GM19240 (cell line): Measurements from ENCODE around the gene CACNA1B.
"Not testable (repeated sequence)": the region's sequence is repeated elsewhere in the genome, so short reads cannot be mapped to it uniquely, and the experiment has no call there.

Experiments used
- DNase-seq: peaks from one replicate; pipeline ENCODE4 v3.0.0; 2011; ENCODE audit warnings: low spot score; ENCODE audit not compliant: insufficient read length

CACNA1B gene

DNA sequence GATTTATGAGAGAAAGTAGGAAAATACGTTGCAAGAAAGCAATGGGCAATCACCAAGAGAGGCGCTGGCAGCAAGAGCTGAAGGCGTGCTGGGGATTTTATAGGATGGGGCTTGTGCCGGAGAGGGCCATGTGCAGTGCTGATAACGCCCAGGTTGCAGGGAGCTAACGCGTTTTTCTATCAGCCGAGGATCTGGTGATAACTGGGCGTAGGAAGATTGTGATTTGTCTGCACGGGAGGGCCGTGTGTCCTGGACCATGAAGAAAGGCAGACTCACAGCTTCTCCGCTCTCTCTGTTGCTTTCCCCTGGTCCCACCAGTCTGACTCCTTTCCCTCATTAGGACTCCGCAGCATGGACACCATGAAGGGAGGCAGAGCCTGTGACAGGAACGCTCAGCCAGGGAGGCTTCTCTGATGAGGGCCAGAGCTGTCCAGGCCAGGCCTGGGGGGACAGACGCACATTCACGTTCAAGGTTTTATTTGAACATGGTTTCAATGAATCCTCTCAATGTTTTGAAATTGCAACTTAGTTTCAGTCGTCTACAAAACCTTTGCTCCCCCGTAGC lies 11.9 kb upstream of the CACNA1B start:
- no peak for DNase-seq

DNA sequence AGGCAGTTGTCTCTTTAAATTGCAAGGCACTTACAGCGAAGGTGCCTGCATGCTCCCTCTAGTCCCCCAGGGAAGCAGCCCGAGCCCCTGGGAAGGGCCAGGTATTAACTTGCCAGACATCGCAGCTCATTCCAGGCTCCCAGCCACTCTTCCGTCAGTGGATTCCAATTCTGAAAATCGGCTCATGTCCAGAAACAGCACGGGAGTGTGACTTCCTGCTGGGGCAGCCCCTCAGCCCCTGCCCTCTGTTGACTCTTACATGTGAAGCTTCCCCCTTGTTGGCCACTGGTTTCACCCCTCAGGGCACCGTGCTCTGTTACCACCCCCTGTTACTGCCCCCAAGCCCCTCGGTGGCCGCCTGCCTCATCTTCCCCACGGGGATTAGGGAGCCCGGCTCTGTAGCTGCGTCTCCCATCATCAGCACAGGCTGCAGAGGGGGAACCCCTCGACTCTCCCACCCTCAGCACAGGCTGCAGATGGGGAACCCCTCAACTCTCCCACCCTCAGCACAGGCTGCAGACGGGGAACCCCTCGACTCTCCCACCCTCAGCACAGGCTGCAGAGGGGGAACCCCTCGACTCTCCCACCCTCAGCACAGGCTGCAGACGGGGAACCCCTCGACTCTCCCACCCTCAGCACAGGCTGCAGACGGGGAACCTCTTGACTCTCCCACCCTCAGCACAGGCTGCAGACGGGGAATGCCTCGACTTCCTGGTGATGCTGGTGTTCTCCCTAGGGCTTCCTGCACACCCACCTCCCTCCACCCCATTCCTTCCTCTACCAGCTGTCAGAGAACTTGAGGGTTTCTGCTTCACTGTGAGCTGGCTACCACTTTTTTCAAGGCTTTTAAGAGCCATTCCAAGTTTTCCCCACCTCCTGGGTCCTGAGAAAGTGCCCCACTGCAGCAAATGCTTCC lies 11.1 kb upstream of the CACNA1B start:
- no peak for DNase-seq

DNA sequence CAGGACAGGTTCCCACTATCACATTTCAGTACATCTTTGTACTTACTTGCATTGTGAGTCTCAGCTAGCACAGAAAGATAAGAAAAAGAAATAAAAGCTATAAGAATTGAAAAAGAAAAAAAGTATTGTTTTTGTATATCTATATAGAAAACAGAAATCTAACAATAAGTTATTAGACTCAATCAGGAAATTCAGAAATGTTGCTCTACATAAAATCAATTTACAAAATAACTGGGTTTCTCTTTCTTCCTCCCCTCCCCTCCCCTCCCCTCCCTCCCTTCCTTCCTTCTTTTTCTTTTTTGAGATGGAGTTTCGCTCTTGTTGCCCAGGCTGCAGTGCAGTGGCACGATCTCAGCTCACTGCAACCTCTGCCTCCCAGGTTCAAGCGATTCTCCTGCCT lies 7.2 kb upstream of the CACNA1B start:
- DNase-seq = no peak

GRCh38 chr9:137872296-137872695 lies 5.3 kb upstream of the CACNA1B start:
- no peak for DNase-seq

GRCh38 chr9:137873408-137873807 lies 4.2 kb upstream of the CACNA1B start:
- no peak for DNase-seq

GRCh38 chr9:137873858-137874362 lies 3.7 kb upstream of the CACNA1B start:
- DNase-seq = no peak

GRCh38 chr9:137875354-137875753 lies 2.2 kb upstream of the CACNA1B start:
- no peak for DNase-seq

DNA sequence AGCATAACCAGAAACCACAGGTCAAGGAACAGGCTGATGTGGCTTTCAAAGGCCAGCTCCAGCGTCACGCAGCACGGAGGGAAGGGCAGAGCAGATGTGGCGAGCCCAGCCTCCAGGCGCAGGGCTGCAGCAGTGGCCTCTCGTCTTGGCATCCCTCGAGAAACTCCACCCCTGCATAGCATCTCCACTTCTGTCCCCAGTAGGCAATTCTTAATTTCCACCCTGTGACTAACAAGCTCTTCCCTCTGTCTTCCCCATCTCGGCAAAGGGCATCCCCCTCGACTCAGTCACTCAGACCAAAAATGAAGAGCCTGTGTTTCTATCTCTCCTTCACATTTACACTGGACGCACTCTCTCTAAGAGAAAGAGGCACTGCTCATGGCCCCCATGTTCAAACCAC lies 1.7 kb upstream of the CACNA1B start:
- DNase-seq = no peak

DNA sequence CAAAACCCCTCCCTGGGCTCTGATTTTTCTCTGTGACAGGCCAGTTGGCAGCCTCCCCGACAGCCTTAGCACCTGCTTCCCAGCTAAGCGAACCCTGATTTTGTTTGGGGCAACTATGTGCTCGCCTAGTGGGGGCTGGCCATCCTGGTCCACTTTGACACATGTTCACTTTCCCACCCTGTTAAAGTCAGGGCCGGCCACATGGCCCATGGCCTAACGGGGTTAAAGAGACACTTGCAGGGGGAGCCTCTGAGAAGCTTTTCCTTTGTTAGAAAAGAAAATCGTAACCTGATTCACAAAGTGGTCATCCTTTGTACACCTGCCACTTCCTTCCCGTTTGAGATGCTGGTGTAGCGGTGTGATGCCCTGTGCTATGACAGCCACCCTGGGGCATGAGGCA lies 1.3 kb upstream of the CACNA1B start:
- no peak for DNase-seq

- no peak for DNase-seq
Measured at GRCh38 chr9:137876781-137877386, 698 bp upstream of the CACNA1B start.

- DNase-seq = no peak
Measured at GRCh38 chr9:137878146-137878941, 762 bp downstream of the CACNA1B start.

DNA sequence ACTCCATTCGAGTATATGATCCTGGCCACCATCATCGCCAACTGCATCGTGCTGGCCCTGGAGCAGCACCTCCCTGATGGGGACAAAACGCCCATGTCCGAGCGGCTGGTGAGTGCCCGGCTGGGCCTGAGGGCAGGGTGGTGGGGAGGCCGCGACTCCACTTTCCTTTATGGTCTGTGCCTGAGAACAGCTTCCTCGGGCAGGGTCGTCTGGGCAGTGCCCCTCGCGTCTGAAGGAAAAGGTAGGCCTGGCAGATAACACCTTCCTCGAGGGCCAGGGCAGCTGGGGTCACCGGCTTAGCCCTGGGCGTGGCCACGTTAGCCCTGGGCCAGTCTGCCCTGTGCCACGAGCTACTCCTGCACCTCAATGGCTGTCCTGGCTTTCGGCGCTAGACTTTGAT lies 1.5 kb downstream of the CACNA1B start:
- DNase-seq = no peak

DNA sequence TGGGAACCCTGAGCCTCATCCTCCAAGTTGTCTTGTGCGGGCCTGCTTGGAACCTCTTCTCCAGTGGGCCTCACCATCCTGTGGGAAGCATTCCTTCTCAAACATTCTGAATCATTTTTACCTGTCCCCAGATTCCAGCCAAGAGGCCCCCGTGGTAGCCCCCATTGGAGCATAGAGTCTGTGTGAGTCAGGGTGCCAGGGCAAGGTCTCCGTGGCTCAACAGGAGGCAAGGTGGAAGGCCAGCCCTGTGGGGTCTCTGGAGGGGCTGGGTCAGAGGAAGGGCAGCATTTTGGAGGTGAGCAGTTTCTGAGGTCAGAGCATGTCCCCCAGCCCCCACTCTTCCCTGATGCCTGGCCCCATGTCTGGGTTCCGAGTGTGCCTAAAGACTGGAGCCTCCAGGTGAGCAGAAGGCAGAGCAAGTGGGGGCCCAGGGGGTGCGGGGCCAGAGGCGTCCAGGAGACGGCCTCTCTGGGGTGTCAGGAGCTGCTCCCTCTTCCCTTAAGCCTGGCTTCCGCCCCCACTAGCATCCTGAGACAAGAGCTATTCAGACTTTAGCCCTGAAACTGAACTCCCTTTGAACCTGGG lies 2.1 kb downstream of the CACNA1B start:
- DNase-seq = no peak

GRCh38 chr9:137880160-137880975 lies 2.8 kb downstream of the CACNA1B start:
- DNase-seq = no peak

DNA sequence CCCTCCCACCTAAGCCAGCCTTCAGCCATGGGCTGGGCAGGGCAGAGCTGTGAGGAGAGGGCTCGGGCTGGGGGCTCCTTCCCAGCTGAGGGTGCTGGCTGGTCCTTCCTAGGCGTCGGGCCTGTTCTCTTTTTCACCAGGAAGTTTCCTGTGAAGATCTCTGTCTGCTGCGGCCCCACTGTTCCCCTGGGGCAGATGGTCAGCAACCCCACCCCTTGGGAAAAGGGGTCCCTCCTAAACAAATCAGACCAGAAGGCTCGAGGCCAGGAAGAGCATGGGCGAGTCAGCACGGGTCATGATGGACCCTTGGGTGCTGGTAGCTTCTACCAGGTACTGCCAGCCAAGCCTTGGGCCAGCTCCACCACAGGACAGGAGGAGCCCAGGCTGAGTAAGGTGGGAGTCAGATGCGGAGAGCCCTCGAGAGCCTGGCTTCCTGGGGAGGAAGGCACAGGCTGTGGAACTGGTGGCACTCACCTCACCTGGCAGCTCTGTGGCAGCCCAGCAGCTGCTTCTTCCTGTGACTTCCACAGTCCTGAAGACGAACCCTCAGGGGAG lies 3.5 kb downstream of the CACNA1B start:
- DNase-seq = no peak

DNA sequence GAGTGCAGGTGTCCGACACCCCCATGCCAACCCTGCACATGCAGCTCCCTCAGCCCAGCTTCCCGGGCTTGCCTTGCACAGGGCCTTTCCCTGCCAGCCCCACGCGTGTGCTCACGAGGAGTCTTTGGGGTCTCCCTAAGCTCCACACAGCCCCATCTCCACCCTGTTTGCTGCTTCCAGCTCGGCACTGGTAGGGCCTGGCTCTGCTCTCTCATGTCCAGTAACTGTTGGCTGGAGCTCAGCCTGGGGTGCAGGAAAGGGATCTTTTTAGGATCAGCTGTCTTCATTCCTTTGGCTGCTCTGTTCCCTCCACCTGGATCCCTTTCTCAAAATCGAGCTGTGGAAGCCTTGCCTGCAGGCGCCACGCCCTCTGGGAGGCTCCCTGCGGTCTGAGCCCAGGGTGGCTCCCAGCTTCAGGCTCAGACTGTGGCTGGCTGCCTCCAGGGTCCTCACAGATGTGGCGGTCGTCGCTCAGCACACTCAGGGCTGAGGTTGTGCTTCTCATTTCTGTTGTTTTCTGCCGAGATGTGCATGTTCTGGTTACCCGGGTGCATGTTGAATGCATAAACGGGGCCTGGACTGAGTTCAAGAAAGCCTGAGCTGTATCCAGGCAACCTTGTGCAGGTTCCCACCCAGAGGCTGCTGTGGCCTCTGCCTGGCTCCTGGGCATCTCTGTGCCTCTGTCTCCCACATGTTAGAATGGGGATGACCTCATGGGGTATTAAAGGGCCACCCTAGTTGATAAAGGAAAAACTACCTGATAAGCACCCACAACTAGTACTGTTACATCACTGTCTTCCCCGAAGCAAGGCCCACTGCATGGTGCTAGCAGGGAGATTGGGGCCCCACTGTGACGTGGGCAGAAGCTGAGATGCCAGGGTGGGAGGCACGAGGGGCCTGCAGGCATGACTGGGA lies 4.3 kb downstream of the CACNA1B start:
- no peak for DNase-seq

- no peak for DNase-seq
Measured at GRCh38 chr9:137882506-137882821, 4.9 kb downstream of the CACNA1B start.

GRCh38 chr9:137883977-137884376 lies 6.4 kb downstream of the CACNA1B start:
- DNase-seq = not testable (repeated sequence)

DNA sequence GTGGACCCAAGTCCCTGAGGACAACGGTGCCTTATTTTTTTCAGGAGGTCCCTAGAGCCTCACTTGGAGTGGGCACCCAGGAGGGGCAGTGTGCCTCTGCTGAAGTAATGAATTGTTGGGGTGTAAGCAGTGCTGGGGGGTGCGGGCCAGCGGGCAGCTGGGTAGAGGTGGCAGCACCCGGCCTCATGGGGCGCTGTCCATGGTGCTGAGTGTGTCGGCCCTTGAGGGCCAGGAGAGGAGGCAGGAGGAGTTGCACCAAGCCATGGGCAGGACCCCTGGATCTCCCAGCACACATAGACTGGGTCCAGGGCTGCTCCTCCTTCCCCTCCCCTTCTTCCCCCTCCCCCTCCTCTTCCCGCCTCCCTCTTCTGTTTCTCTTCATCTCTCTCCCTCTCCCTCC lies 7.0 kb downstream of the CACNA1B start:
- DNase-seq = not testable (repeated sequence)
